SK-N-DZ (cell line): ENCODE measurements around the gene DISP2. TPM values are rescaled to one million over a fixed set of nuclear protein-coding genes. Genes with fewer than 3 reads are reported as not detected.

Experiments used
- DNase-seq: peaks from one replicate; pipeline ENCODE4 v3.0.0-alpha.2; 2015; ENCODE audit warnings: low spot score
- polyA plus RNA-seq, 2 experiments: library from polyadenylated mRNA; depleted of rRNA; stranded (reverse); fragments of >200 nt; gene quantifications; 2 replicates each; pipeline ENCODE4 v1.2.3, GENCODE V29; 2014

The DISP2 gene
- polyA plus RNA-seq (2014; cell fraction: cytosol; rRNA removed) = 1.2 and 1.4 TPM in 2 replicates
- 1.0 and 1.7 TPM in 2 replicates for polyA plus RNA-seq (2014; cell fraction: nucleus; rRNA removed)

DNA sequence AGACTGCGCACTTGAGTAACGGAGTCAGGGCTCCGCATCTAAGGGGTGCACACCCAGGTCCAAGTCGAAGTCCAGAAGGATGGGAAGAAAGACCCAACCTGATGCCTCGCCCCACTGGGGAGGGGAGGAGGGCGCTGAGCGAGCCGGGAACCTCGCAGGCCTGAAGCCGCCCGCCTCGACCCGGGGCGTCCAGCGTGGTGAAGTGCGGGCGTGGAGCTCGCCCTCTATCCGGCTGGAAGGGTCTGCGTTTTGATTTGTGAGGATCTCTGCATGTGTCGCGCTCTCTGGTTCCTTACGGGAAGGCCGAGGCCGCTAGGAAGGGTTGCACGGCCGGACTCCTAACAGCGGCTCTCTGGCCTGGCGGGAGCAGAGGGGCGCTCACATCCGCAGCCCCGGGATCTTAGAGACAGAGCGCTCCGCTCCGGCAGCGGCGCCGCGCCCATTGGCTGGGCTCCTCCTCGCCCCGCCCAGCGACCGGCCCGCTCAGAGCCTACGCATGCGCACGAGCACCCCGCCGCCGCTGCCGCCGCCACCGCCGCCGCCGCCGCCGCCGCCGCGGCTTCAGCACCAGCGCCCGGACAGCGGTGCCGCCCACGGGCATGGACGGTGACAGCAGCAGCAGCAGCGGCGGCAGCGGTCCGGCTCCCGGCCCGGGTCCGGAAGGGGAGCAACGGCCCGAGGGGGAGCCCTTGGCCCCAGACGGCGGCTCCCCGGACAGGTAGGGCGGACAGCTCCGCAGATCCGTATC is at the start of gene DISP2:
TSS of gene DISP2 (plus strand) at position 497 of the 748 bp plus-strand sequence. CDS start at position 600, 103 bp downstream.
- peak; percentile 84 for DNase-seq

GRCh38 chr15:40309344-40309862 is 48.6 kb upstream of the DISP2 start:
- DNase-seq = no peak

- DNase-seq = peak; percentile 68
Measured at GRCh38 chr15:40310001-40310959, 47.7 kb upstream of the DISP2 start.

DNA sequence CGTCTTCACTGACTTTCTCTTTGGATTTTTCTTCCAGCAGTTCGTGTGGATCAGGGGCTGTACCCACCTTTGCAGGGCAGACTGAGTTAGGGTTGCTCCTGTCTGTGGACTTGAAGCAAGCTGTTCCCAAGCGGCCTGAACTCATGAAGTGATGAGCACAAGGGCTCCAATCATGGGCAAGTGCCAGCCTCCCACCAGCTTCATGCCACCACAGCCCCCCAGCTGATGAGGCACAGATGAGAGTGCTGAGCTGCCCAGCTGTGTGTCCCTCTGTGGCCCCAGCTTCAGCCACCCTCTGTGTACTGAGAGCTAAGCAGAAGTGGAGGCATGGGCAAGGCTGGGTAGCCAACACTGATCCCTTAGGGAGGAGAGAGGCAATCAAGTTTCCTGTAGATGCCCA is 47.0 kb upstream of the DISP2 start:
- no peak for DNase-seq

GRCh38 chr15:40312370-40313158 is 45.5 kb upstream of the DISP2 start:
- DNase-seq = no peak

DNA sequence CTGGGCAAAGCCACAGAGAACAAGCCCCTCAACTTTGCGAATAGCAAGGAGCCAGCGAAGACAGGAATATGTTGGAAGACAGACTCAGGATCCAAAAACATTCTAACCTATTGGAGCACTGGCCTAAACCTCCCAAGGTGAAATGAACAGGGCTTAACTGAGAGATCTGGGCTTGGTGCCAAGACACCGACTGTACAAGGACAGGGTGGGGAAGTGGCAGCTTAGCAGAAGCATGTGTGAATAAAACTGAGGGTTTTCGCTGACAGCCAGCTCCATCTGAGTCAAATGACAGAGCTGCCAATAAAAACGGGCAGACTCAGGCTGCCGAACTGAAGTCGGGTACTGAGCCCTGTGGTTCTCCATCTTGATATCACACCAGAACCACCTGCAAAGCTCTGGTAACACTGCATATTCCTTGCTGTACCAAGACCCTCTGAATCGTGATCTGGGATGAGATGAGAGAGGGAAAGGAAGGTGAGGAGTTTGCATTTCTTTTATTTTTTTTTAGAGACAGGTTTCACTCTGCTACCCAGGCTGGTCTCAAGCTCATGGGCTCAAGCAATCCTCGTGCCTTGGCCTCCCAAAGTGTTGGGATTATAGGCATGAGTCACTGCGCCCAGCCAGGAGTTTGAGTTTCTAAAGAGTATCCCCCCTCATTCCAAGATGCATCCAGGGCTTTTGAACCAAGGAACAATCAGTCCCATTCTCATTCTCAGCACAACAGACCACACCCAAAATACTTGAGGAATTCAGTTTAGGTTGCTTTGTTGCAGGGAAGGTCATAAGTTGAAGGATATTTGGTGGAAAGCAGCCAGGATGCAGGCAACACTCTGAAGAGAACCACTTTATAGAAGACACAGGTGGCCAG is 44.3 kb upstream of the DISP2 start:
- no peak for DNase-seq

DNA sequence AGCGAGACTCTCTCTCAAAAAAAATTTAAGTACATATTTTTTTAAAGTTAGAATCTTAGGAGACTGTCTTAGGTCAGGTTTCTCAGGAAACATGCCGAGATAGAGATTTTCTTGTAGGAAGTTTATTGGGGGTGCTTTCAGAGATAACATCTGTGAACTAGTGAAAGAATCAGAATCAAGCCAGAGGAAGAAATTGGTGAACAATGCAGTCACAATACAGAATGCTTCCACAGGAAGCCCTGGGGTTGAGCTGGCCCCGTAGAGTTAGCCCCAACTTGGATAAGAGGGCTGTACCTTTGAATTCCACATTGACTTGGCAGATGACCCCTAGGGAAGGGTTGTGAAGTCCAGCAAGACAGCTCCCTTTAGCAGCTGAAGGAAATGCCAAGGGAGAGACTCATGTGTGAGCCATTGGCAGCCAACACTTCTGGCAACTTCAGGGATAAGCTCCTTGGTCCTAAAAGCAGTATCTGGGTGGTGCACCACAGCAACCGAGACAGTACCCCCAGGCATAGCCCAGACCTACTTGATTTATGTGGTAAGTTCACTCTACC is 43.2 kb upstream of the DISP2 start:
- no peak for DNase-seq

- DNase-seq = no peak
Measured at GRCh38 chr15:40316931-40317330, 41.1 kb upstream of the DISP2 start.

GRCh38 chr15:40317580-40317979 is 40.4 kb upstream of the DISP2 start:
- no peak for DNase-seq

DNA sequence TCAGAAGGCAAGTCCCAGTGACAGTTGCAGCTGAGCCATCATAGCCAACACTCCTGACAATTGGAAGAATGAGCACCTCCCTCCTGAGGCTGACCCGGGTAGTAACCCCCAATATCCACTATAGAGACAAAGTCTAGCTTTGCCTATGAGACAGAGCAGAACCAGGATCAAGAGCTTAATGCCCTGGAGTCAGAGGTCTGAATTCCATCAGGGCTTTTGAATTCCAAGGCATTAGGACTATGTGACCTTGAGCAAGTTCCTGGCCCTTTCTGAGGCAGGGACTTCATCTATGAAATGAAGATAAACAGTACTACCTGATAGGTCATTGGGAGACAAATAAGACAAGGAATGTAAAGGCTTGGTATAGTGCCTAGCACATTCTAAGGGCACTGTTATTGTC is 37.6 kb upstream of the DISP2 start:
- no peak for DNase-seq

- peak; percentile 74 for DNase-seq
Measured at GRCh38 chr15:40320931-40321371, 37.1 kb upstream of the DISP2 start.

DNA sequence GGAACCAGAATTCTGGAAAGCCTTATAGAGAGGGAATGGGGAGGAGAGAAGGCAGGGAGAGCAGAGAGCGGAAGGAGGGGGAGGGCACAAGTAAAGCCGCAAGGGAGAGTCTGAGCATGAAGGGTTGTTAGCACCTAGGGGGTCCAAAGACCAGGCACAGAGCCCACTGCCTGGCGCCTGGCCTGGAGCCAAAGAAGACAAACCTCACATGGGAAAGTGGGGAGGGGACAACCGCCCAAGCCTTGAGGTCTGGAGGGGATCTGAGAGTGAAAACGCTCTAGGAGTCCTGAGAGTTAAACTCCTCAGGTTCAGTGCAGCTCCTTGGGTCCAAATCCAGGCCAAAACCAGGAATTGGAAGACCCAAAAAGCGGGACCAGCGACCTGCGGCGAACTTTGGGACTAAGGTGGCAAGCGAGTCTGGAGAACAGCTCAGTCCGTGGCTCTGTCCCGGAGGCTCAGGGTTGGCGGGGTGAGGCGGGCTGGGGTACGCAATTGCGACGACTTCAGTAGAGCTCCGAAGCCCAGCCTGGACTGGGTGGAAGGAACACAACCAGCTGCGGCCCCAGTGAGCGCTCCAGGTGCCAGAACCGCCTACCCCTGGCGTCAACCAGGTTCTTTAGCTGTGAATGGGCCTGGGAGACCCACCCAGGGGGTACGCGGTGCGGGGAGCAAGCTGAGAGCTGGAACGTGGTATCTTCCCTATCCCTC is 35.3 kb upstream of the DISP2 start:
- no peak for DNase-seq

- DNase-seq = peak; percentile 94
Measured at GRCh38 chr15:40323239-40323952, 34.6 kb upstream of the DISP2 start, which contains the start of gene INAFM2. Gene INAFM2 (plus strand): TSS chr15:40323692. CDS start chr15:40324056, 364 bp downstream.

GRCh38 chr15:40323953-40324937 is 33.8 kb upstream of the DISP2 start:
- no peak for DNase-seq

DNA sequence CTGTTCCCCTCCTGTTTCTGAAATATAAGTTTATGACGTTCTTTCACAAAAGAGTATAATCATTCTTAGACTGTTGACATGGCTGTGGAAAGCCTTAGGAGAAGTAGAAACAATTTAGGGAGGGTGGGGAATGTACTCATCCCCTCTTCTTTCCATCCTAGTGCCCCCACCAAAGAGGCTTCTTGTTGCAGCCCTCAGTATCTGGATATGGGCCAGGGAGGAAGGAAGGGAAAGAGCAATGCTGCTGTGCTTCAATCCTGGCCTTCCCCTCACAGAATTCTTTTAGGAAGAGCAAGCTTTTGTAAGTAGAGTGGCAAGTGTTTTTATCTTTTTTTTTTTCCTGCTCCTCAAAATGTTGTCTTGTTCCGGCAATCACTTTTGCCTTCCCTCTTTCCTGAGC is 32.8 kb upstream of the DISP2 start:
- DNase-seq = no peak

GRCh38 chr15:40325700-40326099 is 32.3 kb upstream of the DISP2 start:
- DNase-seq = no peak

DNA sequence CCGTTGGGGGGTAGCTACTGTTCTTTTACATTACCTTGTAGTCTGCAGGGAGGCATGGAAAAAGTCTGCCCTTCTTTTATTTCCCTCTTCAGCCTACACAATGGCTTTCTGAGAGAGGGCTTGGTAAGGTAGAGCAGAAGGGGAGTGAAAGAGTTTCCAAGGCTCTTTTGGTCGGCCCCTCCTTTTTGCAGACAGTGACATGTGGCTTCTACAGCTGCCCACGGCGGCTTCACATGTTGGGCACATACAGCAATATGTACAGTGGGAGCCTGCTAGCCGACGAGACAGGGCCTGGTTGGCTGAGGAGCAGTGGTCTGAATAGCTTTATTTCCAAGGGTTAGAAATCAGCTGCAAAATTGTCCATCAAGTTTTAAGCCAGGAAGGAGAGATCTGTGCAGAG is 30.6 kb upstream of the DISP2 start:
- DNase-seq = no peak
